Dermis microvascular lymphatic vessel endothelial cell (primary cell): Measurements from ENCODE around the gene PLCD4. TPM values are rescaled to one million over a fixed set of nuclear protein-coding genes. Genes with fewer than 3 reads are reported as not detected.

Source experiments
- DNase-seq, 2 donors: peaks; one replicate each; pipeline versions ENCODE4 v3.0.0 to v3.0.0-alpha.2; 2010; ENCODE audit warnings: low read depth in 2 of 2
- total RNA-seq: library from RNA; depleted of rRNA; stranded (reverse); fragments of >200 nt; gene quantifications from 2 replicates; pipeline ENCODE4 v1.2.1, GENCODE V29; 2014

The PLCD4 gene
- total RNA-seq, 1 donor from 2014 or later: 1.4 TPM

GRCh38 chr2:218664653-218665052, 57.0 kb downstream of the PLCD4 start:
- DNase-seq: no peak

- DNase-seq: peak in 1 of 2 donors; percentile 13
These were observed 63.5 kb downstream of the PLCD4 start for GRCh38 chr2:218671097-218671653.

GRCh38 chr2:218671654-218672566, 64.2 kb downstream of the PLCD4 start, which contains the start of the genes RNF25 and STK36:
RNF25 (minus strand) TSS chr2:218672002; CDS start chr2:218671970, 32 bp downstream.
STK36 (plus strand) TSS chr2:218672086; CDS start chr2:218672830, 744 bp downstream.
- peak; percentile 50 to 76 for DNase-seq

DNA sequence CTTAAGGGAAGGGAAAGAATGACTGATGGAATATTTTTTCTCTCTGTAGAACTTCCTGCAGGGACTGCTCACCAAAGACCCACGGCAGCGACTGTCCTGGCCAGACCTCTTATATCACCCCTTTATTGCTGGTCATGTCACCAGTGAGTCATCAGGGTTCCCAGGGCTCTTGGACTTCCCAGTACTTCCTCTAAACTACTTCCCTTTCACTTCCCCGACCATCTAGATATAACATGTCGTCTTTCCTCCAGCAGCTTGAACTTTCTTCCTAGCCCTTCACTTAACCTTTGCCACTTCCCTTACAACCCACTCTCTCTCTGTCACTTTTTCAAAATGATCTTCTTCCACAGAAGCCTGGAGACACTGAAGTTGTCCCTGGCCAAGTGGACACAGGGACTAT, 71.4 kb downstream of the PLCD4 start:
- peak in 1 of 2 donors; percentile 21 for DNase-seq

GRCh38 chr2:218680061-218680460, 72.4 kb downstream of the PLCD4 start:
- no peak for DNase-seq

Other genes with a start within 250 kb of the PLCD4 start
- under 0.01 and 0.13 TPM in 2 replicates for gene SLC11A1, start 225.6 kb upstream of the PLCD4 start, total RNA-seq
- gene CTDSP1, start 208.0 kb upstream of the PLCD4 start, total RNA-seq: 48.9 and 91.0 TPM in 2 replicates
- not detected in 2 replicates for gene VIL1, start 188.8 kb upstream of the PLCD4 start, total RNA-seq
- 7.3 and 8.3 TPM in 2 replicates for gene USP37, start 39.5 kb upstream of the PLCD4 start, total RNA-seq
- gene CNOT9, start 39.1 kb upstream of the PLCD4 start, total RNA-seq: 46.3 and 53.9 TPM in 2 replicates
- 4.4 and 7.3 TPM in 2 replicates for gene ZNF142, start 51.7 kb downstream of the PLCD4 start, total RNA-seq
- gene BCS1L, start 51.8 kb downstream of the PLCD4 start, total RNA-seq: 22.3 and 23.4 TPM in 2 replicates
- 29.8 and 34.4 TPM in 2 replicates for gene RNF25, start 64.1 kb downstream of the PLCD4 start, total RNA-seq
- gene STK36, start 64.2 kb downstream of the PLCD4 start, total RNA-seq: 4.7 and 10.5 TPM in 2 replicates
- gene TTLL4, start 102.9 kb downstream of the PLCD4 start, total RNA-seq: 5.4 and 7.3 TPM in 2 replicates
- gene CYP27A1, start 174.2 kb downstream of the PLCD4 start, total RNA-seq: 6.2 and 19.2 TPM in 2 replicates
- gene PRKAG3, start 223.9 kb downstream of the PLCD4 start, total RNA-seq: not detected in 2 replicates